IPS-NIHi7 (cell line): ENCODE measurements around the gene PPP1R3E.

ENCODE experiments used
- DNase-seq: peaks from one replicate; pipeline ENCODE4 v3.0.0; 2012; ENCODE audit warnings: mixed read lengths; ENCODE audit errors: extremely low spot score

The PPP1R3E gene

GRCh38 chr14:23248601-23249000, 54.1 kb downstream of the PPP1R3E start:
- DNase-seq: no peak
